ENCODE measurements around the gene SP1. TPM values are rescaled to one million over a fixed set of nuclear protein-coding genes. Genes with fewer than 3 reads are reported as not detected.
A peak's percentile ranks its signal among the peaks of the same experiment; 100 is the strongest.

SP1 gene
- total and polyA plus RNA-seq, 9 of the 15 experiments (the other 6 are each of a cell fraction or from before 2014, with no cell fraction given), result 8.0 to 65.5 (median 41.6) TPM

- peak; percentile 62 for TF ChIP-seq NR2C1 (IDR thresholded peaks at IDR 0.05)
- TF ChIP-seq NR2C1 (tag; IDR thresholded peaks at IDR 0.05), result peak; percentile 85
- TF ChIP-seq, protein P1, sequence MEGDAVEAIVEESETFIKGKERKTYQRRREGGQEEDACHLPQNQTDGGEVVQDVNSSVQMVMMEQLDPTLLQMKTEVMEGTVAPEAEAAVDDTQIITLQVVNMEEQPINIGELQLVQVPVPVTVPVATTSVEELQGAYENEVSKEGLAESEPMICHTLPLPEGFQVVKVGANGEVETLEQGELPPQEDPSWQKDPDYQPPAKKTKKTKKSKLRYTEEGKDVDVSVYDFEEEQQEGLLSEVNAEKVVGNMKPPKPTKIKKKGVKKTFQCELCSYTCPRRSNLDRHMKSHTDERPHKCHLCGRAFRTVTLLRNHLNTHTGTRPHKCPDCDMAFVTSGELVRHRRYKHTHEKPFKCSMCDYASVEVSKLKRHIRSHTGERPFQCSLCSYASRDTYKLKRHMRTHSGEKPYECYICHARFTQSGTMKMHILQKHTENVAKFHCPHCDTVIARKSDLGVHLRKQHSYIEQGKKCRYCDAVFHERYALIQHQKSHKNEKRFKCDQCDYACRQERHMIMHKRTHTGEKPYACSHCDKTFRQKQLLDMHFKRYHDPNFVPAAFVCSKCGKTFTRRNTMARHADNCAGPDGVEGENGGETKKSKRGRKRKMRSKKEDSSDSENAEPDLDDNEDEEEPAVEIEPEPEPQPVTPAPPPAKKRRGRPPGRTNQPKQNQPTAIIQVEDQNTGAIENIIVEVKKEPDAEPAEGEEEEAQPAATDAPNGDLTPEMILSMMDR (IDR thresholded peaks at IDR 0.05 in 2 of 3, conservative IDR thresholded peaks at IDR 0.05 in 1 of 3; ENCODE audit: insufficient read depth in 2 of 3, low read depth in 1 of 3, low read length in 3 of 3), result peak; percentile 51 to 90 (median 64); a peak in 5 of 6 replicates
- TF ChIP-seq HOXB6 (CRISPR knock-in tag; IDR thresholded peaks at IDR 0.05; ENCODE audit: borderline replicate concordance), result no peak
- TF ChIP-seq ZNF41 (CRISPR knock-in tag; conservative IDR thresholded peaks at IDR 0.05), result 0 out of 2 replicates have a peak, but pooled peaks have one; percentile 32
- no peak for TF ChIP-seq NCOA2 (IDR thresholded peaks at IDR 0.05; ENCODE audit: partially characterized antibody in 2 of 2)
- TF ChIP-seq ZNF12 (CRISPR knock-in tag; IDR thresholded peaks at IDR 0.05), result peak; percentile 79; the same call in 1 of the 2 replicates
- peak in 1 of 2 experiments; percentile 72; a peak in 1 of 4 replicates for TF ChIP-seq HDAC1 (IDR thresholded peaks at IDR 0.05)
- peak; percentile 100 for TF ChIP-seq ZFX (CRISPR knock-in tag; IDR thresholded peaks at IDR 0.05)
- TF ChIP-seq SMARCE1 (IDR thresholded peaks at IDR 0.05), result no peak
- no peak for TF ChIP-seq EP300 (IDR thresholded peaks at IDR 0.05; ENCODE audit: low read length)
- TF ChIP-seq ZNF232 (CRISPR knock-in tag; IDR thresholded peaks at IDR 0.05), result peak; percentile 92
- TF ChIP-seq RBM15 (IDR thresholded peaks at IDR 0.05; ENCODE audit: insufficient read depth, low read length), result no peak
- peak; percentile 45 for TF ChIP-seq LCOR (CRISPR knock-in tag; IDR thresholded peaks at IDR 0.05)
- no peak for TF ChIP-seq ZNF584 (CRISPR knock-in tag; IDR thresholded peaks at IDR 0.05; ENCODE audit: low read depth)
- TF ChIP-seq NCOR1 (IDR thresholded peaks at IDR 0.05), result peak; percentile 47
- peak; percentile 75; the same call in 1 of the 2 replicates for TF ChIP-seq GTF2E2 (tag; IDR thresholded peaks at IDR 0.05)
- peak; percentile 84; the same call in 1 of the 2 replicates for TF ChIP-seq NR2C2 (CRISPR knock-in tag; IDR thresholded peaks at IDR 0.05)
- peak; percentile 97 for TF ChIP-seq NR2C2 (tag; IDR thresholded peaks at IDR 0.05)
- TF ChIP-seq ZNF347 (CRISPR knock-in tag; IDR thresholded peaks at IDR 0.05; ENCODE audit: low read depth), result no peak
- TF ChIP-seq SETDB1 (IDR thresholded peaks at IDR 0.05; ENCODE audit: low read length), result no peak
- TF ChIP-seq CHAMP1 (IDR thresholded peaks at IDR 0.05), result no peak
Measured at GRCh38 chr12:53452159-53453077, 72.4 kb downstream of the SP1 start (continued).
